Stimulated activated CD4-positive, alpha-beta T cell treated with anti-CD3 and anti-CD28 coated beads, TNF-alpha, amount 100 ng/mL, for 48 hours (primary cell): ENCODE results near the gene RHOT2.

Experiments
- DNase-seq, 3 donors: peaks; one replicate each; pipeline ENCODE4 v3.0.0-alpha.2; 2020; ENCODE audit warnings: low read depth in 3 of 3

RHOT2 gene

GRCh38 chr16:670485-671352, 2.8 kb downstream of the RHOT2 start:
- DNase-seq = no peak

DNA sequence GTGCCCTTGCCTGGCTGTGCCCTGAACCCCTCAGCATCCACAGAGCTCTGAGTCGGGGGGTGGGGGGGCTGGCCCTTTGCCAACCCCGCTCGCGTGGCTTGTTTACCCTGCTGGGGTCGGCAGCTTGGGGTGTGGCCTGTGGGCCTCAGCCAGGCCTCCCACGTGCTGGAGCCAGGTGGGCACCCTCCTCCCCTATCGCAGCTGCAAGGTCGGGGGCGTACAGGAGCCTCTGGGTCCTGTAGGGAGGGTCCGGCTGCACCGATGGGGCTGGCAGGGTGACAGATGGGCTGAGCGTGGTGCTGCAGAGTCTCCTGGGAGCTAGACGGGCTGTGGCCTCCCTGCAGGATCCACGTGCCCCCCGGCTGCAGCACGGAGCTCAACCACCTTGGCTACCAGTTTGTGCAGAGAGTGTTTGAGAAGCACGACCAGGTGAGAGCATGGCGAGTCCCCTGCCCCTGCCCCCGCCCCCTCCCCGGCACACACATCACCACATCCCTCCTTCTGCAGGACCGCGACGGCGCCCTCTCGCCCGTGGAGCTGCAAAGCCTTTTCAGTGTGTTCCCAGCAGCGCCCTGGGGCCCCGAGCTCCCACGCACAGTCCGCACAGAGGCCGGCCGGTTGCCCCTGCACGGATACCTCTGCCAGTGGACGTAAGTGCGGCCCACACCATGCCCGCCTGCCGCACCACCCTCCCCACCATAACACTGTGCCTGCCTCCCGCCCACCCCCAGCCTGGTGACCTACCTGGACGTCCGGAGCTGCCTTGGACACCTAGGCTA, 3.6 kb downstream of the RHOT2 start:
- no peak for DNase-seq

- DNase-seq = no peak
Measured at GRCh38 chr16:672371-672770, 4.4 kb downstream of the RHOT2 start.

GRCh38 chr16:672851-673250, 4.9 kb downstream of the RHOT2 start:
- no peak for DNase-seq

GRCh38 chr16:673399-673991, 5.6 kb downstream of the RHOT2 start:
- no peak for DNase-seq

GRCh38 chr16:674214-674881, 6.4 kb downstream of the RHOT2 start:
- DNase-seq = no peak

DNA sequence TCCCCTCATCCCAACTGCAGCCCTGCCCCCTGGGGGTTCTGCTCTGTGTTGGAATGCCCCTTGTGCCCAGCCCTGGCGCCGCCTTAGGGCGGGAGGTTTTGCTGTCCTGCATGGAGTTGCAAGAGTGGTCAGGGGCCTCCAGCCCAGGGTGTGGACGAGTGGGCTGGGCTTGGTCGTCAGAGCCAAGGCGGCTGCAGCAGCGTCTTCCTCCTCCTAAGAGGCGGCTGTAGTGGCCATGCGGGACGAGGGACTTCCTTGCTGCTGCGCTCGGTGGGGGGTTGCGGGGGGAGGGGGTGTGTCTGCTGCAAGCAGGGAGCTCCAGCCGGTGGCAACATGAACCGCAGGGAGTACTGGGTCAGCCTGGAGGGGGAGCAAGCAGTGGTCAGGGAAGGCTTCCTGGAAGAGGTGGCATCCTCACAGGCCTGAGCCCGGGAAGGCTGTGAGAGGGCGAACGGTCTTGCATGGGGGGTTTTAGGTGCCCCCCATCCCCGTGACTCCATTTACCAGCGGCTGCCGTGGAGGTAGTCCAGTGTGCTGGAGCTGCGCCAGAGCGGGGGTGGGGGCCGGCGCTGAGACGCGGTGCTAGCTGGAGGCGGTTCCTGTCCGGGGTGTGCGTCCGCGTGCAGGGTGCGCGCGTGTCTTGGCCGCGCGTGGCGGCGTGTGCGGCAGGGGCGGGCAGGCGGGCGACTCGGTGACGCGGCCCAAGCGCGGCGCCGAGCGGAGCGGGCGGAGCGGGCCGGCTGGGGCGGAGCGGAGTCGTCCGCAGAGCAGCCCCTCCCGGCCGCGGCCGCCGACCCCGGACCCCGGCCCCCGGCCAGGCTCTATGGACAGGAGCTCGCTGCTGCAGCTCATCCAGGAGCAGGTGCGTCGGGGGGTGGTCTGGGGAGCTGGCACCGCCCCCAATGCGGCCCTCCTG, 7.3 kb downstream of the RHOT2 start, which contains the start of gene RHBDL1:
TSS of gene RHBDL1 (plus strand) at position 704 of the 916 bp plus-strand sequence. CDS start at position 824, 120 bp downstream.
- no peak for DNase-seq

- no peak for DNase-seq
Measured at GRCh38 chr16:675884-676564, 8.1 kb downstream of the RHOT2 start.

GRCh38 chr16:676565-676902, 8.6 kb downstream of the RHOT2 start:
- DNase-seq = no peak

DNA sequence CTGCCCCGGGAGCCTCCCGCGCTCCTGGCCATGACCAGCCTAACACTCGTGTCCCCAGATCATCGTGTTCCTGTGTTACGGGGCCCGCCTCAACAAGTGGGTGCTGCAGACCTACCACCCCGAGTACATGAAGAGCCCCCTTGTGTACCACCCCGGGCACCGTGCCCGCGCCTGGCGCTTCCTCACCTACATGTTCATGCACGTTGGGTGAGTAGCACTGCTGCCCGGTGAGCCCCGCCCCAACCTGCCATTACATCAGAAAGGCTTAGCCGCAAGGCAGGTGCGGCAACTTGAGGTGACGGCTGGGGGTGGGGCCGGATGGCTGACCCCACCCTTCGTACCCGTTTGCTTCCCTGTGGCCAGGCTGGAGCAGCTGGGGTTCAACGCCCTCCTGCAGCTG, 9.0 kb downstream of the RHOT2 start:
- DNase-seq = no peak

DNA sequence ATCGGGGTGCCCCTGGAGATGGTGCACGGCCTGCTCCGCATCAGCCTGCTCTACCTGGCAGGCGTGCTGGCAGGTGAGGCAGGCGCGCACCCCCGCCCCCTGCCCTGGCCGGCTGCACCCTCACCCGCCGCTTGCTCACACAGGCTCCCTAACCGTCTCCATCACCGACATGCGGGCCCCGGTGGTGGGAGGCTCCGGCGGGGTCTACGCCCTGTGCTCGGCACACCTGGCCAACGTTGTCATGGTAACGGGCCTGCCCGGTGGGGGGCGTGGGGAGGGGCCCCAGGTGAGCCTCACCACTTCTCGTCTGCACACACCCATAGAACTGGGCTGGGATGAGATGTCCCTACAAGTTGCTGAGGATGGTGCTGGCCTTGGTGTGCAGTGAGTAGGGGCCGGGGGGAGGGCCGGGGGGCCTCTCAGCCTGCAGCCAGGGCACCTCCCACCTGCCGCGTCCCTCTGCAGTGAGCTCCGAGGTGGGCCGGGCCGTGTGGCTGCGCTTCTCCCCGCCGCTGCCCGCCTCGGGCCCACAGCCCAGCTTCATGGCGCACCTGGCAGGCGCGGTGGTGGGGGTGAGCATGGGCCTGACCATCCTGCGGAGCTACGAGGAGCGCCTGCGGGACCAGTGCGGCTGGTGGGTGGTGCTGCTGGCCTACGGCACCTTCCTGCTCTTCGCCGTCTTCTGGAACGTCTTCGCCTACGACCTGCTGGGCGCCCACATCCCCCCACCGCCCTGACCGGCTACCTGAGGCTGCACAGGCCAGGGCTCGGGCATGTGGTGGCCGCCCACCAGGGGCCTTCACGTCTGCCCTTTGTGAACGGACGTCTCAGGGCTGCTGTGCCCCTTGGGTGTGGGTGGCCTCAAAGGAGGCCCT, 9.6 kb downstream of the RHOT2 start:
- DNase-seq = no peak

DNA sequence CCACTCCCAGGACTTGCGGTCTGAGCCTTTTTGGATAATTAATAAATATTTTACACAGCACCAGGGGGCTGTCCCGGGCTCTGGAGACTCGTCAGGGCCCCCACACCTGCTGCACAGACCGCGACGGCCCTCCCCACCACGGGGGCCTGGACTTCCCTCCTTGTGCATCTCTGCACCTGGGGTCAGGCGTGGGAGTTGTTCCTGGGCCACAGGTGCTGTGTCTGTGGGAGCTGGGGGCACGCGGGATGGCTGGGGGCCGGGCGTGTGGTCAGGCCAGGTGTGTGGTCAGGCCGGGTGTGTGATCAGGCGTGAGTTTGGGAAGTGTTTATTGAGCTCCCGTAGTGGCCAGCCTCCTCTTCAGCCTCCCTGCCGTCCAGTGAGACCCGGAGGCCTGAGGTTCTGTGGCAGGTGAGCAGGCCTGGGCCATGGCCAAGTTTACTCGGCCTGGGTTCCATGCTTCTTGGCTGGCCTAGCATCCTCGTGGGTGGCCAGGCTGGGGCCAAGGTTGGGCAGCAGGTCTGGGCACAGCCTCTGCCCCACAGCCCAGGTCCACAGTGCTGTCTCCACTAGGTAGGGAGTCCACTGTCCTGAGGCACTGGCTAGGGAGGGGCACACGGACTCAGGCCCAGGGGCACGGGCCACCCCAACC, 10.4 kb downstream of the RHOT2 start:
- no peak for DNase-seq

DNA sequence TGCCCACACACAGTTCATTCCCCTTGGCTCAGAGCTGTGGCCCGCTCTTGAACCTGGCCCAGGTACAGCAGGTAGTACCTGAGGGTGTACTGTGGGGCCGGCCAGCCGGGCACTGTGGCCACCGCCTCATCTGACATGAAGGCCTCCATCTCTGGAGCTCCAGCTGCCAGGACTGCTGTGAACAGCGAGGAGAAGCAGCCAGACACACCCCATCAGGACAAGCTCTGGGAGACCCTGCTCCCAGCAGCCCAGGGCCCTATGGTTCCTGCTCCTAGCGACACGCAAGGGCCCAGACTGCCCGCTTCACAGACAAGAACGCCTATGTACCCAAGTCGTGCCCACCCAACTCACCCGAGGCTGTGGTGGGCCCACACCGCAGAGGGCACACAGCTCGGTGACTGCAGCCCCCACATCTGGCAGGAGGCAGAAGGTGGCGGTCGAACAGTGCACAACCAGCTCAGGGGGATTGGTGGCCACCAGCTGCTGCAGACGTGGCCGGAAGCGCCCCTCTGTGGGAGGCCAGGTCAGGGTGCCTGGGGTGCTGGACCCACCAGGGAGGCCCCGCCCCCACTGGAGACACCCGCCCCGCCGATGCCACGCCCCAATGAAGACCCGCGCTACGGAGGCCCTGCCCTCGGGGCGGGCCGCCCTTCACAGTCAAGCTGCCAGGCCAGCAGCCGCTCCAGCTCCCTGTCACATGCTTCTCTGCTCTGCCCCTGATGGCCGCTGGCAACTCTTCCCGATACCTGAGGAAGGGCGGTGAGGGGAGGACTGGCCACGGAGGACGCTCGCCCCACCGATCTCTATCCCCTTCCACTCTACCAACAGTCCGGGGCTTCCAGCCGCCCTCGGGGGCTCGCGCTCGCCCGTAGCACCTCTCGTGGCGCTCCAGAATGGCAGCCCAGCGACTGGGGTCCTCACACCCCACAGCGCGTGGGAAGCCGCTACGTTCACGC, 11.2 kb downstream of the RHOT2 start:
- peak in 1 of 3 donors; percentile 37 for DNase-seq

DNA sequence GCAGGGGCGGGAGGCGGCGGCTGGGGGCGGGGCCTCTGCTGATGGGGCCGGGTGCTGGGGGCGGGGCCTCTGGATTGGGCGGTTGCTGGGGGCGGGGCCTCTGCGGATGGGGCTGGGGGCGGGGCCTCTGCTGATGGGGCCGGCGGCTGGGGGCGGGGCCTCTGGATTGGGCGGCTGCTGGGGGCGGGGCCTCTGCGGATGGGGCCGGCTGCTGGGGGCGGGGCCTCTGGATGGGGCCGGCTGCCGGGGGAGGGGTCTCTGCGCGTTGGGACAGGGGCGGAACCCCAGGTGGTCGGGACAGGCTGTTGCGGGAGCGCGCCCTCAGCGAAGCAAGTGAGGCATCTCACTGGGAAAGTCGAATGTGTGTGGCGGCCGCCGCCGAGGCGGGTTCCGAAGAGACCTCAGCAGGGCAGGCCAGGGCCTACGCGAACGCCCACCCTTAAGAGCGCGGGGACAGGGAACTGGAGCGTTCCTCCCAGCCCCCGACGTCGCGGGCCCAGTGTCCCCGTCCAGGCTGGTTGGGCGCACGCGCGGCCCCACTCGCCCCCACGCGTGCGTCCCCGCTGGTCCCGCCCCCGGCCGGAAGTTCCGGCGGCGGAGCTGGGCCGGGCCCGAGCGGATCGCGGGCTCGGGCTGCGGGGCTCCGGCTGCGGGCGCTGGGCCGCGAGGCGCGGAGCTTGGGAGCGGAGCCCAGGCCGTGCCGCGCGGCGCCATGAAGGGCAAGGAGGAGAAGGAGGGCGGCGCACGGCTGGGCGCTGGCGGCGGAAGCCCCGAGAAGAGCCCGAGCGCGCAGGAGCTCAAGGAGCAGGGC, 12.1 kb downstream of the RHOT2 start, which contains the start of gene STUB1:
TSS of gene STUB1 (plus strand) at position 597 of the 811 bp plus-strand sequence. CDS start at position 713, 116 bp downstream.
- DNase-seq = peak; percentile 84 to 93 (median 87)

DNA sequence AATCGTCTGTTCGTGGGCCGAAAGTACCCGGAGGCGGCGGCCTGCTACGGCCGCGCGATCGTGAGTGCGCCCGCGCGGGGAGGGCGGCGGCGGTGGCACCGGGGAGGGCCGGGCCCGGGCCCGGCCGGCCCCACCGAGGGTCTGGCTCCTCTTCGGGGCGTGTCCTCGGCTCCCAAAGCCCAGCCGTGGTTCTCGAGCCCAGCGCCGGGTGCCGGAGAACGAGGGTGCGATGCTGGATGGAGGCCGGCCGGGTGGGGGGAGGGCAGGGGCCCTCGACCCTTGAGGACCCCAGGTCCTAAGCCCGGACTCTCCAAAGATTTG, 12.7 kb downstream of the RHOT2 start:
- DNase-seq = no peak

GRCh38 chr16:680967-681745, 13.2 kb downstream of the RHOT2 start:
- no peak for DNase-seq
